Fibroblast of skin of left biceps (primary cell): ENCODE data around the gene RAB38.

Source experiments
- DNase-seq, 2 experiments: peaks; one replicate each; pipeline ENCODE4 v3.0.0-alpha.2; 2013; ENCODE audit warnings: low read depth in 2 of 2

RAB38 gene

DNA sequence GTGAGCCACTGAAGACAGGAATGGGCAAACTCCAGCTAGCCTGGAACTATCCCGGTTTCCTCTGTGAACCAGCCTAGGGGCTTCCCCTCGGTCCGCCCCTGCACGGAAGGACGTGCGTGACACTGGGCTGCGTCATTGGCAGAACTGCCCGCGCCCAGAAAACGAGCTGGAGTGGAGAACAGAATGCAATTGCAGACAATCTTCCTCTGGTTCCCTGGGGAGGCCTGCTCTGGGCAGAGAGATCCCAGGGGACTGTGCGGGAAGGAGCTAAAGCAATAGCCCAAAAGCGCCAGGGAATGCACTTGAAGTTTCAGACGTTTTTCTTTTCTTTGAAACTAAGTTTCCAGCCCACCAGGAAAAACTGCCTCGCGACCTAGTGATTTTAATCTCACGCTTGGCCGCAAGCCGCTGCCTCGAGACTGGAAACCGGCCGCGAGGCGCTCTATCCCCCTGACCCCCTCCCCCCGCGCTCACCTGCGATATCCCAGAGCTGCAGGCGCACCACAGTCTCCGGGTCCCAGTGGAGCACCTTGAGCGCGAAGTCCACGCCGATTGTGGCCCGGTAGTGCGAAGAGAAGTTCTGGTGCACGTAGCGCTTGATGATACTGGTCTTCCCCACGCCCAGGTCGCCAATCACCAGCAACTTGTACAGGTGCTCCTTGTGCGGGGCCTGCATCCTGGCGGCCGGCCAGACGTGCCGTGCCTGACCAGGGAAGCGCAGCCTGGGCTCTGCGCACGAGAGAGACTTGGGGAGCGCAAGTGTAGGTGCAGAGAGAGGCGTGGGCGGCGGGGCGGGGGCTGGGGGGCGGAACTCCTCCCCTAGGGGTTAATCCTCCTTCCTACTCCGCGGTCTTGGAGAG lies at the start of gene RAB38:
RAB38 (minus strand) TSS at position 735 of the 860 bp plus-strand sequence; CDS start at position 676, 59 bp downstream.
- DNase-seq = no peak

DNA sequence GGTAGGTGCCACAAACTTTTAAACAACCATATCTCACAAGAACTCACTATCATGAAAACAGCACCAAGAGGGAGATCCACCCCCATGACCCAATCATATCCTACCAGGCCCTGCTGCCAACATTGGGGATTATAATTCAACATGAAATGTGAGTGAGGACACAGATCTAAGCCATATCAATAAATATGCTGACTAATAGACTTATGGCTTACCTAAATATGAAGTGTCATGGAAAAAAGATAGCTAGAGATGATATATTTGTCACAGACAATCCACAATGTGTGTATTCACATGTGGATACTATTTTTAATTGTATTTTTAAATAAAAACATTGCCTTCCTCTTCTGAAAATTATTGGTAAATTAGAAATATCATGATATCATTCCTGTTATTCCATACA lies 38.2 kb upstream of the RAB38 start:
- no peak for DNase-seq

DNA sequence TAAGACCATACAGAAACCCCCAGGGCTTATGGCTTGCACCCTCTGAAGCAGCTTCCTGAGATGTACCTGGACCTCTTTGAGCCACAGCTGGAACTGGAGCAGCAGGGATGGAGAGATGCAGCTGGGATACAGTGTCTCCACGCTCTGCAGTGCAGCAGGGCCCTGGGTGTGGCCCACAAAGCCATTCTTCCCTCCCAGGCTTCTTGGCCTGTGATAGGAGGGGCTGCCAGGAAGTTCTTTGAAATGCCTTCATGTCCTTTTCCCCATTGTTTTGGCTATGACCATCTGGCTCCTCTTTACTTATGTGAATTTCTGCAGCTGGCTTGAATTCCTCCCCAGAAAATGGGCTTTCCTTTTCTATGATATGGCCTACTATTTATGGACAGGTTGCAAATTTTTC lies 37.1 kb upstream of the RAB38 start:
- no peak for DNase-seq

DNA sequence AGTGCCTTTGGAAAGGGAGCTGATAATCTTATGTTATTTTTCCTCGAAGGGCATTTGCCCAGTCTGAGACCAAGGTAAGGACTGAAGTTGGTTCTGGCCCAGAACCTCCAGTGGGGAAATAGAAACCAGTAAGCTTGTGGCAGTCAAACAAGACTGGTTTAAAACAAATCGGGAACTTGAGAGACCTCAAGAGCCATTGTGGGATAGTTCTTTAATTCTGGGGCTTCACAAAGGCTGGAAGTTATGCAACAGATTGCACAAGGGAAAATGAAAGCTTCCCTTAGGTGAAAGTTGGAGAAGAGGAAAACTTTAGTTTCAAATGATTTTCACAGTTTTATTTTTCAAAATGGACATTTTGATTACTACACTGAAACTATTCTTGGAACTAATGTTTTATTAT lies 33.5 kb upstream of the RAB38 start:
- no peak for DNase-seq

DNA sequence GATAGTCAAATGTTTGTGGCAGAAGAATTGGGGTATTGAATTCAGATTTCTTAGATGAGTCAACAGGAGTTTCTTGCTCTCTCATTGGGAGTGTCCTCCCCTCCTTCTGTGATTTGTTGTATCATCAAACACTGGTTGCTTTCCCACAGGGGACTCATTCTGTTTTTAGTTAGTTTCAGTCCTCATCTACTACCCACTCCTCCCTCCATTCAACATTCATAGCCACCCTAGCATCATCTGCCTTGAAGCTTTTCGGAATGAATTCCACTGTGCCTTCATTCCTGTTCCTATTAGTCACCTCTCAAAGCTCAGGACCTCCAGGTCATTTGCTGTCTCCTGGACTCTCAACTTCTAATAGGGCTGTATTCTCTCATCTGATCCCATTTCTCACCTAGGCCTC lies 31.5 kb upstream of the RAB38 start:
- no peak for DNase-seq

DNA sequence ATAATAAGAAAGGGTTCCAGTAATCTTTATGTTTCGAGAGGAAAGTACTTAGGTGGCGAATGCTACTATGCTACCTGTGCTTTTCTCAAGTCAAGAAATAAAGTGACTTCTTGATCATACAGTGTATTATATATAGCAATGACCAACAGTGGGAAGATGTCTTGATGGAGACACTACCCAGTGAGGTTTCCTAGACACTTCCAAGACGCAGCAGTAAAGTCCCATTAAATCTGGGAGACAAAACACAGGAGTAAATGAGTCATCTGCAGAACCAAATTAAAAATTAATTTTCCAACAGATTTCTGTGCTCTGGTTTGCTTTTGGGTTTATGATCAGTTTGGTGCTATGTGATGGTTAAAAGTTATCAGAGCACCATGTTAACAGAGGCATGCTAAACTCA lies 29.1 kb upstream of the RAB38 start:
- DNase-seq = no peak

DNA sequence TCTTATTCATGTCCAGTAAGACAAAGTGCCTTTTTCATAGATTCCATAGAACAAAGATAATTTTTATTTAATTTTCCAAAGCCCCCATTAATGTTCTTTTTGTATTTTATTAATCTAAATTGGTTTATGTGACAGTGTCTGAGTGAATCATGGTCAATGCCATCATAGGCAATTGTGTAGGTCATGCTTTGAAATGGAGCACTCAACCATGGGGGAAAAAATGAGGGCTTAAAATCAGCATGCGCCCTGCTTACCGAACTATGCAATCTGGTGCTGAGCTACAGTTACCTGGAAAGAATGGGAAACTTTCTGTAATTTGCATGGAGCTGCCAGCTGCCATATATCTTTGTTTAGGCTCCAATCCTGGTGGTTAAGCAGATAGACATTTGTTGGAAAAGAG lies 28.4 kb upstream of the RAB38 start:
- no peak for DNase-seq

DNA sequence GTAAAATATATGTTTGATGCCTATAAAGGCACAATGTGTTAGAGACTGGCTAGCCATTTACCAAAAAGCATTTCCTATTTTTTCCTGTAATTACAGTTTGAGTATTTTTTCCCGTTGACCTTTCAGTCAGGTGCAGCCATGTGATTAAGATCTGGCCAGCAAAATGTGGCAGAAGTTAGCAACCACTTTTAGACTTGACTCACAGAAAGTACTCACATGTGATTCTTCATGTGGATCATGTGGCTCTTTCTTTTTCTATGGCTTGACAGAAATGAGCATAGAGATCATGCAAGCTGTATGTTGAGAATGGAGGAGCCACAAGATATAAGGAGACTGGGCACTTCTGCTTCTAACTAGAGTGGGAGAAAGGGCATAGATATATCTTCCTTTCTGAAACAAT lies 27.3 kb upstream of the RAB38 start:
- no peak for DNase-seq

DNA sequence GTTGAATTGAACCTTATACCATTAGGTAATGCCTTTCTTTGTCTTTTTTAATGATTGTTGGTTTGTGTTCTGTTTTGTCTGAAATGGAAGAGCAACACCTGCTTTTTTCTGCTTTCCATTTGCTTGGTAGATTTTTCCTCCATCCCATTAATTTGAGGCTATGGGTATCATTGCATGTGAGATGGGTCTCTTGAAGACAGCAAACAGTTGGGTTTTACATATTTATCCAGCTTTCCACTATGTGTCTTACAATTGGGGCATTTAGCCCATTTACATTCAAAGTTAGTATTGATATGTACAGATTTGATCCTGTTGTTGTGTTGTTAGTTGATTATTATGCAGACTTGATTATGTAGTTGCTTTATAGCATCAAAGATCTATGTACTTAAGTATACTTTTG lies 21.1 kb upstream of the RAB38 start:
- DNase-seq = no peak

DNA sequence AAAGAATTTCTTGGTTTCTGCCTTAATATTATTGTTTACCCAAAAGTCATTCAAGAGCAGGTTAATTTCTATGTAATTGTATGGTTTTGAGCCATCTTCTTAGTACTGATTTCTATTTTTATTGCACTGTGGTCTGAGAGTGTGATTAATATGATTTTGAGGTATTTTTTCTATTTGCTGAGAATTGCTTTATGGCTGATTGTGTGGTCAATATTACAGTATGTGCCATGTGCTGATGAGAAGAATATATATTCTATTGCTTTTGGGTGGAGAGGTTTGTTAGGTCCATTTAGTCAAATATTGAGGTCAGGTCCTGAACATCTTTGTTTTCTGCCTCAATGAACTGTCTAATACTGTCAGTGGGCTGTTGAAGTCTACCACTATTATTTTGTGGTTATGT lies 20.7 kb upstream of the RAB38 start:
- DNase-seq = no peak

DNA sequence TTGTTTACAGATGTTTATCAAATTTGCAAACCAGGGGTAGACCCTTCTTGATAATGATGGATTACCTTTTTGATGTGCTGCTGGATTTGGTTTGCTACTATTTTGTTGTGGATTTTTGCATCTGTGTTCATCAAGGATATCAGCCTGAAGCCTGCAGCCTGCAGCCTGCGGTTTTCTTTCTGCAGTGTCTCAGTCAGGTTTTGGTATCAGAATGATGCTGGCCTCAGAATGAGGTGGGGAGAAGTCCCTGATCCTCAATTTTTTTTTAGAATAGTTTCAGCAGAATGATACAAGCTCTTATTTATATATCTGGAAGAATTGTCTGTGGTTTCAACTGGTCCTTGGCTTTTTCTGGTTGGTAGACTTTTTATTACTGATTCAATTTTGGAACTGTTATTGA lies 19.7 kb upstream of the RAB38 start:
- DNase-seq = no peak

DNA sequence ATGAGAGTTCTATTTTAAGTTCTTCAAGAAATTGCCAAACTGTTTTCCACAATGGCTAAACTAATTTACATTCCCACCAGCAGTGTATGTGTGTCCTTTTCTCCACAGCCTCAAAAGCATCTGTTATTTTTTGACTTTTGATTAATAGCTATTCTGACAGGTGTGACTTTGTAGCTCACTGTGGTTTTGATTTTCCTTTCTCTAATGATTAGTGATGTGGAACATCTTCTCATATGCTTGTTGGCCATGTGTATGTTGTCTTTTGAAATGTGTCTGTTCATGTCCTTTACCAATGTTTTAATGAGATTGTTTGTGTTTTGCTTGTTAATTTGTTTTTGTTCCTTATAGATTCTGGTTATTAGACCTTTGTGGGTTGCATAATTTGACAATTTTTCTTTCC lies 18.0 kb upstream of the RAB38 start:
- no peak for DNase-seq

DNA sequence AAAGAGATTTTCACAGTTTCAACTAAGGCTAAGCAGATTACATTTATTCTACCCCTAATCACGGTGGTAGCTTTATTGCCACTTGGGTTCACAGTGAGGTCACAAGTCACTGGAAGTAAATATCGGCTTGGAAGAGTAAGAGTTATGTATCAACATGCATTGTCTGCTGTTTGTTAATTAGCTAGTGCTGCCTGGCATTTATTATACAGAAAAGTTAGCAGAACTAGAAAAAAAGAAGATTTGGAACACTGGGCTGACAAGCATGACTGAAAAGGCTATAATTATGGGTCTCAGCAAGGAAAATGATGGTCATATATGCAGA lies 13.7 kb upstream of the RAB38 start:
- no peak for DNase-seq

DNA sequence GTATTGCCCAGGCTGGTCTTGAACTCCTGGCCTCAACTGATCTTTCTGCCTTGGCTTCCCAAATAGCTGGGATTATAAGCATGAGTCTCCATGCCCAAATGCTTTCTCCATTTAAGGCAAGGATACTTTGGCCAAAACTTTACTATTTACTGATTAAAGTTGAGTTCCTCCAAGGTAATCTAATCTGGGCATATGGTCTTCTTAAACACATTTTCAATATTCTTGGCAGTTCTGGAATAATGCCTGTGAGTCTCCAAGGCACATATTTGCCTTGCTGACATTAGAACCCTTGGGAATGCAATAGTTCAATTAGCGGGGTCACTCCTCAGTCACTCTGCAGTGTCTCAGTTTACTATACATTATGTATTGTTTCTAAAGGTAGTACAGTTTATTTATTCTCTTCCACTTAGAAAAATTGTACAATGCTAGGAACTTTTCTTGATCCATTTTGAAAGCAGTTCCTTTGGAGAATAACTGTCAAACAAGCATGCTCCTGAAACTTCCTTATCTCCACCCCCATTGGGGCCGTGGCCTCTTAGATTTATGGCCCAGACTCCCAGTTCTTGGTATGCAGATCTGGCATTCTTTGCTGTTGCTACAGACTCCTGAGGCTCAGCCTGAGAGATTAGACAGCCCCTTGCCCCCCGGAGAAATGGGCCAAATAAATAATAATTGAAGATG lies 13.1 kb upstream of the RAB38 start:
- DNase-seq = no peak

DNA sequence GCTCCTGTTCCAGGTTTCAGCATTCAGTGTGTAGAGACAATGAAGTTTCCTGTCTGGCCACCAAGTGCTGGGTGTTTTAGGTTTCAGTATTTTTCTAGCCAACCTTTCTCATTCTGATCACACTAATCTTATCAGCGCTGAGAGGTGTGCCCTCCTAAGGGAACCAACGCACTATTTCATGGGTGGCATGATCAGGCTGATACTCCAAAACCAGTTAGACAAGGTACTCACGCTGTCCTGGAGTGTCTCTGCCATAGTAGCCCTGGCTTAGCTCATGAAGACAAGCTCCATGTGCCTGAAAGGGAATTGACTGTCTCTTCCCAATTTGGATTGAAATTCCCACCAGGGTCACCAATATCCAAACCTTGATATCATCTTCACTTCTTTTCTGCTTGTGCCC lies 8.0 kb upstream of the RAB38 start:
- no peak for DNase-seq

DNA sequence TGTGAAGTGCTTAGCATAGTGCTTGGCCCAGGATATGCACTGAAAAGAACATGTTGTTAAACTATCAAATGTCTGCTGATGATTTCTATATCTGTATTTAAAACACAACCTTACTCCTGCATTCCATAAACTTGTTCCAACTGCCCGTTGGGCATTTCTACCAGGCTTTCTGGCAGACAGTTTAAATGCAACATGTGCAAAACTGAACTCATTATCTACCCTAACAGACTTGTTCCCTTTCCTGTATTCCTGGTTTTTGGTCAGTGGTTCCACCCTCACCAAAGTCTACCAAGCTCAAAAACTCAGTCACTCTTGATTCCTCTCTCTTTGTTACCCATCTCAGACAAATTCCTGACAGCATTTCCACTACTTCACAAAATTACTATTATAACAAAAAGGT lies 6.5 kb upstream of the RAB38 start:
- DNase-seq = no peak

DNA sequence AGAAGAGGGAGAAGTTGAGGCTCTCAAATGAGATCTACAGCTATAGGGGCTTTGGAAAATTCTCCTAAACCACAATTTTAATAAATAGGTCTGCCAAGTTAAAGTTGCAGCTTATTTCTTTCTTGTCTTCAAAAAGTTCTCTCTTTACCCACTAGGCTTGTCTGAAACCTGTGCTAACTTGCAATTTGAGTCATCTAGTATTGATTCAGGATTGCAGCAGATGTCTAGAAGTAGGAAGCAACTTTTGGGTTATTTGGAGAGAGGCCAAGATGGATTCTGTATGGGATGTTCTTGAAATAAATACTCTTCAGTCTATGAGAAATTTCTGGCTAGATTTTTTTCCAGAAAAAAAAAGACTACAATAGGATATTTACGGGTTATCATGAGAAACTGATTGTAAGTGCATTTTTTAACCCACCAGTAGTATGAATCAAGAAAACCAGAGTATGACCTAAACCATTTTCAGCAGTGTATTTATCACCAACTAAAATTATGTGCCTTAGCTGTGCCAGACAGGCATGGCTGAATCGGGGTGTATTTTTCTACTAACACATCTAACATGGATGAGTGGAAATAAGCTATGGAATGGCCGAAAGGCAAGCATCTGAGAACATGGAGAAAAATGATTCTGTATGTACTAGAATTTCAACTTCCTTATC lies 4.9 kb upstream of the RAB38 start:
- DNase-seq = peak in 1 of 2 experiments; percentile 30

DNA sequence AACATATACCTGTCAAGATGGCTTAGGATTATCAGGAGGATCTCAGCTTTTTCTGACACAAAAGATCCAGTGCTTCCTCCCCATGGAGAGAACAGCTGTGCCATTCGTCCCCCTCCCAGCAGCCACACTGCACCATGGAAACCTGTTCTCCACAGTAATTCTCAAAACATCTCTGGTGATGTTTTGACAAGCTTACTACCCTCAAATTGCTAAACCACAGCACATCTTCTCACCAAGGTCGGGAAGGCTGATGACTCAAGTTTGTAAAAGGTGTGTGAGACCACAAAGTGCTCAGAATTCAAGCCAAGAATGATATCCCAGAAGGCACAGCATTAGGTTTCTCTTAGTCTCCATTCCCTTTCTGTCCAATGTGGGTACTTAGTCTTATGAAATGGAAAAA lies 3.9 kb upstream of the RAB38 start:
- no peak for DNase-seq

DNA sequence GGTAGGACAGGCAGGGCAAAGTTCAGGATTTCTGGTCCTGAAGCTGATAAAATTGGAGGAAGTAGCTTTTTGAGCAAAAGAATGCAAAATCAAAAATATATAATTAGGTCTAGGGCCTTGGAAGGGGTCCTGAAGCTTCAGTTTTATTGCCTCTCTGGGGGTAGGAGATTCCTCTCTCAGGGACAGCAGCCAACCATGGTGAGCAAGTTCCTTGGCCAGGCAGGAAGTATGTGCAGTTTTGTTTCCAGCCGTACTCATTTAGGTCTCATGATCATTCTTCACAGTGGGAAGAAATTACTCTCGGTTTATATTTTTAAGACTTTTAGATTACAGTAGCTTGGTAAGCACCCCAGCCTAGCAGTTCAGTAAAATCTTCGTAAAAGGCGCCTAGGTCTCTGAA lies 2.9 kb upstream of the RAB38 start:
- no peak for DNase-seq

DNA sequence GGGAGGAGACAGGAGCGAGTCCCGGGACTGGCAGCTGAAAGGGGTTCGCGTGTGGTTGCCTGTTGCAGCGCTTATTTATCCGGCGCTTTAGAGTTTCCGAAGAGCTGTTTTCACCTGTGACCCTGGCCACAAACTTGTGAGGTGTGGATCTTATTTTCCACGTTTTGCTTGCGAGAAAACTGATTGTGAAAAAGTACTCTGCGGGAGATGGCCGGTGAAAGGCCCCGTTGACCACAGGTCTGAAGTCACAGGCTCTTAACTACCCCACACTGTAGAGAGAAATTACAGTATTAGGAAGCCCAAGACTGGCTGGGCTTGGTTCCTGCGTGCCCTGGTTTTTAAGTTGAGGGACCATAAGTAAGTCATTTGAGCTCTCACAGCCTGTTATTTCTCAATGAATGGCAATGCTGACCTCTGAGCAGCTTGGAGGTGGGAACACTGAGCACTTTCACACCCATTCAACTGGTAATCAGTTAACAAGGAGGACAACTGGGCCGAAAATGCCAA lies 379 bp upstream of the RAB38 start:
- DNase-seq = no peak

DNA sequence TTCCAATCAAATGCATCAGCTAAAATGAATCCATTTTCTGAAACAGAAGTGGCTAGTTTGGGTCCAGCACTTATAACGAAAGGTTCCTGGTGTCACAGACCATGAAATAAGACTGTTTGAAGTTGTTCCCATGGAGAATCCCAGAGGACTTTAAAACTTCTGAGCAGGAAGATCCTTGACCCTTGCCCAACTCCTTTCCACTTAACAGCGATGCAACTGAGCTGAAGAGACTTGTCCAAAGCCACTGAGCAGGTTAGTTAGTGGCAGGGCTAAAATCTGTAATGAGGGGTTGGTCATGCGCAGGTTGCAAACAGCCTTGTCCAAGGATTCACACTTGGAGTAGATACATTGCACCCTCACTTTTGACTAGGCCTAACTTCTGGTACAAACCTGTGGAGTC lies 1.3 kb downstream of the RAB38 start:
- no peak for DNase-seq

DNA sequence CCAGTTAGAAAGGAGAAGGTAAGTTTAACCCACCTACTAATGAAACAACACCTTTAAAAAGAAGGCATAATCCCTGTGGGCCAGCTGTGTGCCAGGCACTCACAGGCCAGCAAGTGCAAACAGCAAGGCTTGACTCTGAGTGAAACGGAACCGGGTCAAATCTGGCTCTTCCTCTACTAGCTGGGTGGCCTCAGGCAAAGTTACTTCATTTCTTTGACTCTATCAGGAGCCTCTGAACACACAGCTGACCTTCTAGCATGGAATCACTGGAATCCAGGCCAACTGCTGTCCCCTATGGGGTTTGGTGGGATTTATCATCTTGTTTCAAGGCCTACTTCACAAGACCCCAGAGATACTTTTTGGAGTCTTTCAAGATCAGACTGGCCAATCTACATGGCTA lies 3.3 kb downstream of the RAB38 start:
- DNase-seq = no peak

DNA sequence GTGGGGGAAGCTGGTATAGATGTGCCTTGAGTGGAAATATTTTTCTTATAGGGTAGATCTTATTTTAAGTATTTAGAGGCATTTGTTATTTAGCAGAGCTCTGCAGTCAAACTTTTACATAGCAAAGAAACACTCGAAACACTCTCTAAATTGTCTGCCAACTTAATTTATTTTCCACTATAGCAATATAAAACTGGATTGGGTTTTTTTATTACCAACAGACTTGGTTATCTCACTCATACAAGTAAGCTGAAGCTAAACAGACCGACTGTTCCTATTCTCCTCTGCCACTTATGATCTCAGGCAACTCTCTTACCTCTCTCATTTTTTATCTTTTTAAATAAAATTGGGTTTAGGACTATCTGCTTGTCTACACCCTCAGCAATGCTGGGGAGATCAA lies 4.6 kb downstream of the RAB38 start:
- no peak for DNase-seq
